Activated CD4-positive, alpha-beta T cell treated with anti-CD3 and anti-CD28 coated beads for 36 hours (primary cell): ENCODE data around the gene RAB1B. TPM values are rescaled to one million over a fixed set of nuclear protein-coding genes. Genes with fewer than 3 reads are reported as not detected.

Source experiments
- ATAC-seq: fragments of 200-7000 bp; cut with Tn5 transposase; one replicate; pipeline ENCODE4 v1.10.0; 2021; ENCODE audit warnings: mild to moderate bottlenecking, moderate library complexity
- CTCF ChIA-PET: fragments of 350-600 bp; sonication (Branson Sonifier 250); formaldehyde crosslinking; loops from one replicate; lab custom pipeline; 2021; ENCODE audit warnings: antibody characterized with exemption; lab: Charles Lee
- POLR2A ChIA-PET: fragments of 350-600 bp; sonication (Branson Sonifier 250); formaldehyde crosslinking; loops from one replicate; lab custom pipeline; 2021; ENCODE audit warnings: antibody characterized with exemption, inconsistent platforms; lab: Charles Lee
- DNase-seq: peaks from one replicate; pipeline ENCODE4 v3.0.0-alpha.2; 2020
- H3K27ac Mint-ChIP-seq: one replicate; pipeline ENCODE4 v1.8.0; 2021; ENCODE audit warnings: mixed read lengths
- H3K27me3 Mint-ChIP-seq: one replicate; pipeline ENCODE4 v1.8.0; 2021; ENCODE audit warnings: mixed read lengths
- H3K36me3 Mint-ChIP-seq: one replicate; pipeline ENCODE4 v1.8.0; 2021; ENCODE audit warnings: low read depth, mixed read lengths
- H3K4me1 Mint-ChIP-seq: one replicate; pipeline ENCODE4 v1.8.0; 2021; ENCODE audit warnings: mixed read lengths
- H3K4me3 Mint-ChIP-seq: one replicate; pipeline ENCODE4 v1.8.0; 2021; ENCODE audit warnings: mild to moderate bottlenecking, moderate library complexity, mixed read lengths
- H3K9me3 Mint-ChIP-seq: one replicate; pipeline ENCODE4 v1.8.0; 2021; ENCODE audit warnings: low read depth, mixed read lengths
- intact Hi-C, 2 experiments: fragments of 100-400 bp; cut with DNase I in 1 of 2; cut with micrococcal nuclease in 1 of 2; formaldehyde crosslinking; loops; one replicate each; pipeline versions ENCODE4 v1.14.2 to v1.15.1; 2022 to 2024; cut with DNase I, micrococcal nuclease
- total RNA-seq, 2 experiments: library from RNA; stranded (reverse); gene quantifications; one replicate each; pipeline ENCODE4 v1.2.3, GENCODE V29; 2021

Gene RAB1B
- total RNA-seq, 2 experiments from 2014 or later, result 114 to 147 TPM

DNA sequence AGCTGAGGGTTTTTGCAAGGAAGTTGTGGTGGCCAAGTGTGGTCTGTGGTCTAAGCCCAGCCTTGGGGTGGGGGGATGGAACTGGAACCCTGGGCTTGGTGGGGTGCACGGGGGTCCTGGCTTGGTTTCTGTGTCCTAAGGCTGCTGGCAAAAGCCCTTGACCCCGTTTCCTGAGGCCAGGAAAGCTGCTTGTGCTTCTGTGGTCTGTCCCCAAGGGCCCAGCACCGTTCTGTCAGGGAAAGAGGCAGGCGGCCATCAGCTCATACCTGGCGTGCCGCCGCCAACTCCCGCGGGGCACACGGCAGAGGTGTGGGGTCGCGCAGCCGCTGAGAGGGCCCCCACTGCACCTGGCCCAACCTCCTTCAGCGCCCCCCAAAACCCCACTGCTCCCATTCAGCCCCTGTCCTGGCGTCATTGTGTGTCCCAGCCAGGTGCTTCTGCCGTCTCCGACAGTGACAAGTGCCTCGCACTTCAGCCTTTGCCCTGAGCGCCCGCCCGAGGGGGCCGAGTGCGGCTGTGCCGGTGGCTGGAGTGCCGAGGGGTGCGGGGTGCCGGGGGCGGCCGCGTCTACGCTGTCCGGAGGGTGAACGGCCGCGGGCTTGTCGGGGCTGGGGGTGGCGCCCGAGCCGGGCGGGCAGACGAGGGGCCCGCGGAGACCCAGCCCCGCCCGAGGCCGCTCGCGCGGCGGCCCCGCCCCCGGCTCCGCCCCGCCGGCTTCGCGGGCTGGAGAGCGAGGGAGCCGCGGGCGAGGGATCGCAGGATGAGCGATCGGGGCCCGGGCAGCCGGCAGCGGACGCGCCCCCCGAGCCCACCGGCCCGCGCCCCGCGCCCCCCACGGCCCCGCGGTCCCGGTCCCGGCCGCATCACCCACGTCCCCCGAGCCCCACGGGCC lies 9.3 kb downstream of the RAB1B start, which contains the start of gene CNIH2:
Gene CNIH2 (plus strand): TSS at position 705 of the 892 bp plus-strand sequence. CDS start 282 bp downstream, outside the sequence.
- Mint-ChIP-seq H3K27me3 (no peaks in the 10 kb centered on the region), H3K9me3 (no peaks in the 10 kb centered on the region), H3K4me3 (peak within 1 kb of the TSS; percentile 43), H3K4me1 (peaks cover 16% of the 10 kb centered on the region), H3K27ac (no peak within 1 kb of the TSS), H3K36me3 (peaks cover 19% of the 10 kb centered on the region)
- DNase-seq (peak; percentile 64), ATAC-seq (peak; percentile 36)
- CTCF ChIA-PET, result no interaction called here
- POLR2A ChIA-PET, result no interaction called here
- intact Hi-C loops, result loop anchor here in 1 of 2 experiments (1.0 kb wide), 1 partner anchor 9 kb away; the partner anchor contains the start of gene RAB1B

DNA sequence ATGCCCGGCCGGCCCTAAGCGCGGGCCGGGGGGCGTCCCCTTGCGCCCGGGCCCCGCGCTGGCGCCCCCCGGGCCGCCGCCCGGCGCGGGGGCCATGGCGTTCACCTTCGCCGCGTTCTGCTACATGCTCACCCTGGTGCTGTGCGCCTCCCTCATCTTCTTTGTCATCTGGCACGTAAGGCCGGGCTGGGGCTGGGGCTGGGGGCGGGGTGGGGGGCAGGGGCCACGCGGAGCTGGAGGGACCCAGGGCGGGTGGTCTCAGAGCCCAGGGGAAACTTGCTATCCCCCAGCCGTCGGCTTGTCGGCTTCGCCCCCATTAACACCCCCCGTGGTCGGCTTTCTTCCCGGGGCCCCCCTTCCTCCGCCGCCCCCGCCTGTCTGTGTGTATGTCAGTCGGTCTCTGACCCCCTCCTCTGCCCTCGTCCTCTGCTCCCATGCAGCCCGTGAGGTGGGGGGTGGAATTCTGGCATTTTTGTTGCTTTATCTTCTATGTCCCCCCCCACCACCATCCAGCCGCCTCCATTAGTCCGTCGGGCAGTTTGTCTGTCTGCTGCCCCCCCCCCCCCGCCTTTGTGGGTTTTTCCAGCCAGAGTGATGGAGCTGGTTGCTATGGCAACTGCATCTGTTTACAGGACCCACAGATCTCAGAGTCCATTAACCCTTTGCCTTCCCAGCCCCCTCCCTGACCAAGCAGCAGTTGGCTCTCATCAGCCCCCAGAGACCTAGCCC lies 10.1 kb downstream of the RAB1B start:
- H3K27me3 Mint-ChIP-seq, result no peaks in the 10 kb centered on the region
- POLR2A ChIA-PET, result no interaction called here
- intact Hi-C loops, result loop anchor here in 1 of 2 experiments (1.0 kb wide), 1 partner anchor 10 kb away; the partner anchor contains the start of gene RAB1B

DNA sequence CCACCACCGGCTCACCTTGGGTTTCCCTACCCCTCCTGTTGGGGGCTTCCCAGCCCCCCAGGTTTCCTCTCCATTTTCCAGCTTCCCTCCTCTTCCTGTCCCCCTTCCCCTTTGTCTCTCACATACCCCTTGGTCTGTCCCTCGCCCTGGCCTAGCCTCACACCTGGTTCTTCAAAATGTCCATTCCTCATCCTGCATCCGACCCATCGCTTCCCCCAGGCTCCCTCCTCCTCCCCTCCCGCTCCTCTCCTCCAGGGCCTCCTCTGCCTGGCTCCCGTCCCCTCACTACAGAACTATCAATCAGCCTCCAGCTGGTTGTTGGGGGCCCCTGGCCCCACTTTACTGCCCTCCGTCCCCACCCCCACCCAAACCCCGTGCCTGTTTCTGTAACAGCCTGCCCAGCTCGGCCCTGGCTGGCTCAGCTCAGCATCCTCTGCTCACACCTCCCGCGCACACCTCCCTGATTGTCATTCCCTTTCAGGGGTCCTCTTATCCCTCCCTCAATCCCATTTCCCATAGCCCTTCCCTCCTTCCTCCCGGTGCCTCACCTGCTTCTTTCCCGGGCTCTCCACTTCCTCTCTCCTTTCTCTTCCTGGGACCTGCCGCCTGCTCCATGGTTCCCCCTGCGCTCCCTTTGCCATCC lies 10.8 kb downstream of the RAB1B start:
- ATAC-seq (no peak), DNase-seq (no peak)
- H3K27ac Mint-ChIP-seq, result no peak overlapping the region
- no peaks in the 10 kb centered on the region for H3K9me3 Mint-ChIP-seq
- H3K4me1 Mint-ChIP-seq, result peaks cover 22% of the 10 kb centered on the region
- intact Hi-C loops, result no loop called here
- H3K27me3 Mint-ChIP-seq, result no peaks in the 10 kb centered on the region
- POLR2A ChIA-PET, result no interaction called here
- CTCF ChIA-PET, result interaction anchor here (2.1 to 2.6 kb wide), 2 partner anchors 10 to 20 kb away, joined by 7 to 14 read pairs; partner anchors contain the start of gene YIF1A
- H3K36me3 Mint-ChIP-seq, result peaks cover 10% of the 10 kb centered on the region
- peak overlapping the region; percentile 43 for H3K4me3 Mint-ChIP-seq

More for the DNA sequence above, 10.1 kb downstream of the RAB1B start:
- Mint-ChIP-seq H3K36me3 (peaks cover 13% of the 10 kb centered on the region), H3K4me3 (peak overlapping the region; percentile 43), H3K9me3 (no peaks in the 10 kb centered on the region), H3K4me1 (peaks cover 22% of the 10 kb centered on the region), H3K27ac (no peak overlapping the region)
- DNase-seq, result peak; percentile 29
- no peak for ATAC-seq
- CTCF ChIA-PET, result interaction anchor here (2.6 kb wide), 1 partner anchor 11 kb away, joined by 14 read pairs; the partner anchor contains the start of gene YIF1A

DNA sequence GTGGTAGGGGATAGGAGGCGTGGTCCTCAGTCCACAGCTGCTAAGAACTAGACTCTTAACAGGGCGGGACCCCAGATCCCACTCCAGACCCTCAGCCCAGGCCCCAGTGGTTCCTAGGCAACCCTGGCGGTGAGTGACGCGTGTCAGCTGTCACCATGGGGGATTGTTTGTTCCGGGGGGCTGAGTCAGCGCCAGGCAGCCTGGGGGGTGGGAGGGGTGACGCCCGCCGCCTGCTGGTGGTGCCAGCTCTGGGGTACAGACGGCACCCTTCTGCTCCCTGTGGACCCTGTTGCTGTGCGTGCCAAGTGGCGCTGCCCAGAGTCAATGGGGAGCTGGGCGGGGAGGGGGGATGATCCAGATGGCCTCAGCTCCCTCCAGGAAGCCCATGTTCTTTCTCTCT lies 12.0 kb downstream of the RAB1B start:
- Mint-ChIP-seq H3K4me1 (peaks cover 22% of the 10 kb centered on the region), H3K27ac (no peak overlapping the region), H3K27me3 (no peaks in the 10 kb centered on the region), H3K4me3 (no peak overlapping the region), H3K36me3 (peaks cover 10% of the 10 kb centered on the region), H3K9me3 (no peaks in the 10 kb centered on the region)
- CTCF ChIA-PET, result interaction anchor here (0.6 to 3.8 kb wide), 8 partner anchors 8 to 218 kb away, joined by 3 to 26 read pairs (median 8); partner anchors contain the start of genes RAB1B and YIF1A
- ATAC-seq (no peak), DNase-seq (no peak)
- POLR2A ChIA-PET, result interaction anchor here (1.0 kb wide), 1 partner anchor 9 kb away, joined by 3 read pairs; the partner anchor contains the start of gene YIF1A
- intact Hi-C loops, result no loop called here

DNA sequence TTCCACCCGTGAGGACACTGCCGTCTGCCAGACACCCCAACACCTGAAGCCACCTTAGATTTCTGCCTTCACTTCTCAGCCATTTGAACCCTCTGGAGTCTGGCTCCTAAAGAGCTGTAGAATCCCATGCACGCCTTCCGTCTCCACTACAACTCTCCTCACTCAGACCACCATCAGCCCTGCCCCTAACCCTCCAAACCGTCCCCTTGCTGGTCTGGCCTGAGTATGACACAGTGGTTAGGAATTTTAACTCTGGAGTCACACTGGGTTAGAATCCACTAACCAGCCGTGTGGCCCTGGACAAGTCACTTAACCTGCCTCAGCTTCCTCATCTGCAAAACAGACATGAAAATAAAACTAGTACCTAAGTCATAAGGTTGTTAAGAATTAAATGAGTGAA lies 12.6 kb downstream of the RAB1B start:
- Mint-ChIP-seq H3K9me3 (no peaks in the 10 kb centered on the region), H3K27me3 (no peaks in the 10 kb centered on the region), H3K4me1 (peaks cover 22% of the 10 kb centered on the region), H3K27ac (no peak overlapping the region), H3K36me3 (peaks cover 8% of the 10 kb centered on the region), H3K4me3 (no peak overlapping the region)
- intact Hi-C loops, result no loop called here
- POLR2A ChIA-PET, result no interaction called here
- no peak for DNase-seq
- no peak for ATAC-seq
- CTCF ChIA-PET, result interaction anchor here (0.6 to 3.8 kb wide), 11 partner anchors 8 to 391 kb away, joined by 3 to 26 read pairs (median 5); partner anchors contain the start of genes CCDC85B, RAB1B and YIF1A

DNA sequence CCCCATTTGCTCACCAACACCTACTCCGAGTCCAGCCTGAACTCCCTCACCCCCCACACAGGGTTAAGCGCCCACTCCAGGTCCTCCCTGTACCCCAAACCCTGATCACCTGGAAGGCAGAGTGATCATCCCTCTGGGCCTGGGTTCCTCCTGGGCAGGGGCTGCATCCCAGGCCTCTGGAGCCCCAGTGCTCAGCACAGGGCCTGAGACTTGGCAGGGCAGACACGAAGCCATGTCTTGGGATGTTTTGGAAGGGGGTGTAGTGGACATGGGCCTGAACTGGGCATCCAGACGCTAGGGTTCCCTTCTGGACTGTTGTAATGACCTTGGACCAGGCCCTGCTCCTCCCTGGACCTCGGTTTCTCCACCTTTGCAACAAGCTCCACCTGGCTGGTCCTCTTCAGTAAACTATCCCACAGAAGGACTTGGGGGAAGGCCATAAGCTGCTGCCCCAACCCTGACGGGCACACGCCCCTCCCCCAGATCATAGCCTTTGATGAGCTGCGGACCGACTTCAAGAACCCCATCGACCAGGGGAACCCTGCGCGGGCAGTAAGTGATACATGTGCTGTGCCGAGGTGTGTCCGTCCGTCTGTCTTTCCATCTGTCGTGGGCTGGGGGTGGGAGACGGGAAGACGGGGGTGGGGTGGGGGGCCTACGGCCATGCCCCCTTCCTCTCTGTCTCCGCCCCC lies 13.5 kb downstream of the RAB1B start:
- ChIA-PET CTCF (interaction anchor here (0.7 to 3.8 kb wide), 8 partner anchors 9 to 392 kb away, joined by 3 to 26 read pairs (median 8); partner anchors contain the start of genes CCDC85B, RAB1B and TMEM151A), POLR2A (interaction anchor here (1.2 kb wide), 1 partner anchor 9 kb away, joined by 3 read pairs; no protein-coding TSS in a partner anchor)
- peaks cover 25% of the 10 kb centered on the region for H3K4me1 Mint-ChIP-seq
- H3K9me3 Mint-ChIP-seq, result no peaks in the 10 kb centered on the region
- H3K27ac Mint-ChIP-seq, result no peak overlapping the region
- H3K36me3 Mint-ChIP-seq, result peaks cover 4% of the 10 kb centered on the region
- H3K4me3 Mint-ChIP-seq, result no peak overlapping the region
- H3K27me3 Mint-ChIP-seq, result no peaks in the 10 kb centered on the region
- intact Hi-C loops, result loop anchor here (1.0 kb wide), 2 partner anchors 14 to 60 kb away; partner anchors contain the start of gene RAB1B (in 2 of the 2)
- DNase-seq (no peak), ATAC-seq (no peak)

DNA sequence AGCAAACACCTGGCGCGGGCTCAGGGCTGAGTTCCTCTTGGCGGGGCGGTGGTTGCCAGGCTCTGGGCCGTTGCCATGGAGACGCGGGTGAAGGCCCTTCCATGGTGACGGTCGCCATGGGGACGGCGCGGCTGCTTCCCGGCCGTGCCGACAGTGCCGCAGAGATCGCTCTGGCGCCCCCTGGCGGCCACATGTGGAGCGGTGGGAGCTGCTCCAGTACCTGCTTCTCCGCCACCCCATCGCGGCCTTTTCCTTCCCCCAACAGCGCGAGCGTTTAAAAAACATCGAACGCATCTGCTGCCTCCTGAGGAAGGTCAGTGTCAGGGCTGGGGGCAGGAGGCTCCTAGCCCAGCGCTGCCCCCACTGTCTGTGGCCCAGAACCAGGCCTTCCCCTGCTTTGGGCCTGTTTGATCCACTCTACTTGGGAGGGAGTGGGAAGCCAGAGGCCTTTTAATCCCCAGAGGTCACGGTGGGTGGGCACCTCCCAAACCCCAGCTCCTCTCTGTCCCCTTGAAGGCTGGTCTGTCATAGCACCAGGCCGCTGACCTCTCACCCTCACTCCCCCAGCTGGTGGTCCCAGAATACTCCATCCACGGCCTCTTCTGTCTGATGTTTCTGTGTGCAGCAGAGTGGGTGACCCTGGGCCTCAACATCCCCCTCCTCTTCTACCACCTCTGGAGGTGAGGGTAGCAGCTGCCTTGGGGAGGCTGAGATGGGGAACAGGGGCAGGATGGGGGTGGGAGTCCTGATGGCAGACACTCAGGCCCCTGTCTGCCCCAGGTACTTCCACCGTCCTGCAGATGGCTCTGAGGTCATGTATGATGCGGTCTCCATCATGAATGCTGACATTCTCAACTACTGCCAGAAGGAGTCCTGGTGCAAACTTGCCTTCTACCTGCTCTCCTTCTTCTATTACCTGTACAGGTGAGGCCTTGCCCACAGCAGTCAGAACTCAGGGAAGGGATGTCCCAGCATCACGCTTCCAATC lies 14.3 kb downstream of the RAB1B start:
- Mint-ChIP-seq H3K9me3 (no peaks in the 10 kb centered on the region), H3K4me3 (peak overlapping the region; percentile 40), H3K36me3 (peaks cover 6% of the 10 kb centered on the region), H3K27me3 (no peaks in the 10 kb centered on the region), H3K27ac (no peak overlapping the region), H3K4me1 (peaks cover 29% of the 10 kb centered on the region)
- ChIA-PET CTCF (interaction anchor here (0.6 to 3.8 kb wide), 10 partner anchors 8 to 548 kb away, joined by 3 to 26 read pairs (median 6); partner anchors contain the start of genes CCDC85B, RAB1B and TMEM151A), POLR2A (interaction anchor here (0.6 to 1.2 kb wide), 3 partner anchors 10 to 139 kb away, joined by 3 to 4 read pairs (median 3); no protein-coding TSS in a partner anchor)
- DNase-seq (peak; percentile 100), ATAC-seq (peak; percentile 93)
- intact Hi-C loops, result loop anchor here (1.0 kb wide), 2 partner anchors 14 to 60 kb away; partner anchors contain the start of gene RAB1B (in 2 of the 2)

DNA sequence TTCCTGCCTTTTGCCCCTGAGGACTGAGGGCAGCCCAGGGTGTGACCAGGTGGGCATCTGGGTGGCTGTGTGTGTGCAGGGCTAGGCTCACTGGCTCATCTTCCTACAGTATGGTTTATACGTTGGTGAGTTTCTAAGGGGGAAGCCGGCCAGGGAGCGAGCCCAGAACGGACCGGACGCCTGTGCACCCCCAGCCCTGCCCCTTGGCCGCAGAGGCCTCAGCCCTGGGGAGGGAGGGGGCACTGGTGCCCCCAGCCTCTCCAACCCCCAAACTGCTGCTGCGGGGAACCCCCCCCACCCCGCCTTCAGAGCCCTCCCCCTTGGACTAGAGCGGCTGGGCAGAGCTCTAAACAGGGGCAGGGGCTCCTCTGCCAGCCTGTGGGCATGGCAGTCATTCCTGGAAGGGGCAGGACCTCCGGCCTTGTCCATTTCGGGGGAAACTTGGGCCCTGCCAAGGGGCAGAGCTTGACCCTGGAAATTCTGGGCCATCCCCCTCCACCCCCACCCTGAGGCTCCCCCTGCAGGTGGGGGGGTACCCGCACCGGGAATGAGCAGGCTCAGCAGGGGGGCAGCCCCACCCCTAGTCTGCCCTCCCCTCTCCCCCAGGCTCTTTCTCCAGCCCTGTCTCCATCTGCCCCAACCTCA lies 15.1 kb downstream of the RAB1B start:
- ChIA-PET CTCF (interaction anchor here (0.6 to 3.8 kb wide), 8 partner anchors 7 to 549 kb away, joined by 3 to 13 read pairs (median 3); partner anchors contain the start of gene TMEM151A), POLR2A (no interaction called here)
- no peak for DNase-seq
- ATAC-seq, result no peak
- no peak overlapping the region for H3K27ac Mint-ChIP-seq
- H3K4me3 Mint-ChIP-seq, result no peak overlapping the region
- peaks cover 8% of the 10 kb centered on the region for H3K36me3 Mint-ChIP-seq
- peaks cover 31% of the 10 kb centered on the region for H3K4me1 Mint-ChIP-seq
- no peaks in the 10 kb centered on the region for H3K9me3 Mint-ChIP-seq
- intact Hi-C loops, result no loop called here
- H3K27me3 Mint-ChIP-seq, result no peaks in the 10 kb centered on the region
